ENCODE measurements around the gene GNB1L.

The GNB1L gene

DNA sequence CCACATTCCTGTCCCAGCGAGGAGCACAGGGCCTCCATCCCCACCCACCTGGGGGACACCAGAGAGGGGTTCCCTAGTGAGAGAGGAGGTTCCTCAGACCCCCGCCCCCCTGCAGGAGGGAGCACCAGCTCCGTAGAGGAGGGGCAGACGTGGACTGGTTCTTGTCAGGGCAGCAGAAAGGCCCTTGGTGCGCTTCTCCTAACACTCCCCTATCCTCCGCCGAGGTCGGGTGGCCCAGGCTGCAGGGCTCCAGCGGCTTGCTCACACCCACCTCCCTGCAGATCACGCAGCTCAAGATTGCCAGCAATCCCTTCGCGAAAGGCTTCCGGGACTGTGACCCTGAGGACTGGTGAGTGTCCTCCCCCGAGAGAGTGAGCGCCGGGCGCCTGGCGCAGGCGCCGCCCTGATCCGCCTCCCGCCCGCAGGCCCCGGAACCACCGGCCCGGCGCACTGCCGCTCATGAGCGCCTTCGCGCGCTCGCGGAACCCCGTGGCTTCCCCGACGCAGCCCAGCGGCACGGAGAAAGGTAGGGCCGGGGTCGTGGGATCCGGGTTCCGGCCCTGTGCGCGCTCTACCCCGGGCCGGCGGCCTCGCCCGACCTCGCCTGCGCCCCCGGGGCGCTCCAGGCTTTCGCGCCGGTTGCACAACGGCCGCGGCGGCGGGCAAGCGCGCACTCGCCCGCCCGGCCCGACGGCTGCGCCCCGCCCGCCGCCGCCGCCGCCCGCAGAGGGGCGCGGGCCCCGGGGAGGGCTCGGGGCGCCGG is 89.0 kb downstream of the GNB1L start:
- in situ Hi-C loops (cut with MboI; ENCODE audit: low sequenced_read_pairs): no loop called here

DNA sequence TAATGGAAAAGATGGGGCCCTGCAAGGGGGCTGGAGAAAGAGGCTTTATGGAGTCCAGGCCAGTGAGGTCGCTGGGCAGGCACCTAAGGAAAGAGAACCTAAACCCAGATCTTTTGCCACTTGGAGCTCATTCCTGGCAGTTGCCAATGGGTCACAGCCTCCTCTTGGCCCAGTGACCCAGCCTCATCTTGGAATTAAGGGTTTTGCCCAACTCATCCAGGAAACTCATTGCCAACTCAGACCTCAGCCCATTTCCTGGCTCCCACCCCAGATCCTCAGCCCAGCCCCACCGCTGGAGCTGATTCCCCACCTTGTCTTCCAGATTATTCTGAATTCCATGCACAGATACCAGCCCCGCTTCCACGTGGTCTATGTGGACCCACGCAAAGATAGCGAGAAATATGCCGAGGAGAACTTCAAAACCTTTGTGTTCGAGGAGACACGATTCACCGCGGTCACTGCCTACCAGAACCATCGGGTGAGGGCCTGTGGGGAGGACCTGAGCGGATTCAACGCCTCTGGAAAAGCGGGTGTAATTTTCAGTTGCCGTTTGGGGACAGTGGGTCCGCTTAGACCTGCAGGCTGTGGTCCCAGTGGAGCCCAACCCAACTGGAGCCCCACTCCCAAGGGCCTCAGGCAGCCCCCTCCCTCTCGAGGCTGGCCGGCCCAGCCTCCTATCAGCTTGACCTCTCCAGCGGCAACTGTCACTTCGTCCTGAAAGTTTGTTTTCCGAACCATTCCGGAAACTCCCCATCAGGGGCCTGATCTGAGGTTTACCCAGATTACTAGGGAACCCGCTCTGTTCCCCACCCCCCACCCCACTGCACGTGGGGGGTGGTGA is 89.8 kb downstream of the GNB1L start:
- in situ Hi-C loops (cut with MboI; ENCODE audit: low sequenced_read_pairs): no loop called here

DNA sequence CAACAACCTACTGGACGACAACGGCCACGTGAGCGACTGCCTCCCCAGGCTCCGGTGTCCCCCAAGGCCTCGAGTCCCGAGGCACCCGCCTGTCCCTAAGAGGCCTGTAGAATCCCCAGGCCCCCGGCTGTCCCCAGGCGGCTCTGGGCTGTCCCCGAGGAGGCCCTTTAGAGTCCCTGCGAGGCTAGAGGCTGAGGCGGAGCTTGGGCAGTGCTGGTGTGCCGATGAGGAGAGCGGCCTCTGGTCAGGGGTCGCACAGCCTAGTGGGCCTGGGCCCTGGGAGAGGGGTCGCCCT is 90.4 kb downstream of the GNB1L start:
- in situ Hi-C loops (cut with MboI; ENCODE audit: low sequenced_read_pairs): no loop called here

DNA sequence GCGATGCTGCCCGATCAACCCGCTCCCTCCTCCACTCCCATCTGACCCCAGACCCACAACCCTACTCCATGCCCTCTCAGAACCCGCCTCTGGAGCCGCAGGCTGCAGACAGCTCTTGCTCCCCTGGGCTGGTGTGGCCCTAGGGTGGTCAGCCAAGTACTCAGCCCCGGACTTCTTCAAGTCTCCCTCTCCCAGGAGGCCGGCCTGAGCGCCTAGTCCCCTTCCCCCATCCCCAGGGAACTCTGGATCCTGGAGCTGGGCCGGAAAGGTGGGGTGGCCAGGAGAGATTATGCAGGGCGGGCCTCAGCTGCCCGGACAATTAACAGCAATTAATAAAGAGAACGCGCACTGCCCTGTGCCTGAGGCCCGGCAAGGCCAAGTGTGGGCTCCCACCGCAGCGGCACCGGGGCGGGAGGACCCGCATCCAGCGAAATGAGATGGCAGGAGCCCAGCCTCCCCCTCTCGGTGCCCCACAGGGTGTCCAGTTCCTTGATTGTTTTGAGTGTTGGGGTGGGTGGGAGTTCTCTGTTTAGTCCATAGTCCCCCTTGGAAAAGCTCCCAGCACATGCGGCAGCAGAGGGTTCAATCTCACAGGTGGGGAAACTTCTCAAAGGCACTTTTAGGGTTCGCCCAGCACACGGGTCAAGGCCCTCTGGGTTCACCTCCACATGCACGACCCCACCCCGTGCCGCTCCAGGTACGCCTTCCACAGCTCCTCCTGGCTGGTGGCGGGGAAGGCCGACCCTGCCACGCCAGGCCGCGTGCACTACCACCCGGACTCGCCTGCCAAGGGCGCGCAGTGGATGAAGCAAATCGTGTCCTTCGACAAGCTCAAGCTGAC is 91.0 kb downstream of the GNB1L start:
- in situ Hi-C loops (cut with MboI; ENCODE audit: low sequenced_read_pairs): no loop called here

DNA sequence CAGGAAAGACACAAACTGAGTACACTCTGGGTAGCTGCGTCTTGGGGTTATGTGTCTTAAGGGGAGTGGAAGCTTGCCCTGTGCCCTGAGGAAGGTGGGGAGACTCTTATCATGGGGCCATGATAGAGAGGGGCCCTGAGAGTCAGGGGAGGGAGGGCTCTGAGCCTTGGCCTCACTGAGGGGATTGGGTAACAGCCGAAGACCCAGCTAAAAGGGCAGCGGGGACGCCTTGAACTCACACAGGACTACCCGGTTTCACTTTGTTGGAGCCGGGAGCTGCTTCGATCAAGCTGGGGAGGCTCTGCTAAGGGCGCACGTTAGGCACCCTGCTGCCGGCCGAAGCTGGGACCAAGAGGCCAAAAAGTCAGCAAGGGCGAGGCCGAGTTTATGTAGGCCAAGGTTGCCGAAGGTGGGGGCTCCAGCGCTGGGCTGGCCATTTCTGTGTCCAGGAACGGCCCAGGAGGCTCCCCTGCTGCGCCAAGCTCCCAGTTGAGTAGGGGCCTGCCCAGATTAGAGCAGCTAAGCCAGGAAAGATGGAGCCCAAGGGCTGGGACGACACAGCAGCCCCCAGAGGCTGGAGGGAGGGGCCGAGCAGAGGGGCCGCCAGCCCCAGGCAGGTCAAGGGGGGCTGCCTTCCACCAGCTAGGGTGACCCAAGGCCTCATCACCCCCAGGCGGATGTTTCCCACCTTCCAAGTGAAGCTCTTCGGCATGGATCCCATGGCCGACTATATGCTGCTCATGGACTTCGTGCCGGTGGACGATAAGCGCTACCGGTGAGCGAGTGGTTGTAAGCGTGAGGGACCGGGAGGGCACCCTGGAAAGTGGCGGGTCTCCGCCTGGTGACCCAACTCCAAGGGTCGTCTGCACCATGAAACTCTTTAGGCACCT is 91.9 kb downstream of the GNB1L start:
- in situ Hi-C loops (cut with MboI; ENCODE audit: low sequenced_read_pairs): no loop called here

DNA sequence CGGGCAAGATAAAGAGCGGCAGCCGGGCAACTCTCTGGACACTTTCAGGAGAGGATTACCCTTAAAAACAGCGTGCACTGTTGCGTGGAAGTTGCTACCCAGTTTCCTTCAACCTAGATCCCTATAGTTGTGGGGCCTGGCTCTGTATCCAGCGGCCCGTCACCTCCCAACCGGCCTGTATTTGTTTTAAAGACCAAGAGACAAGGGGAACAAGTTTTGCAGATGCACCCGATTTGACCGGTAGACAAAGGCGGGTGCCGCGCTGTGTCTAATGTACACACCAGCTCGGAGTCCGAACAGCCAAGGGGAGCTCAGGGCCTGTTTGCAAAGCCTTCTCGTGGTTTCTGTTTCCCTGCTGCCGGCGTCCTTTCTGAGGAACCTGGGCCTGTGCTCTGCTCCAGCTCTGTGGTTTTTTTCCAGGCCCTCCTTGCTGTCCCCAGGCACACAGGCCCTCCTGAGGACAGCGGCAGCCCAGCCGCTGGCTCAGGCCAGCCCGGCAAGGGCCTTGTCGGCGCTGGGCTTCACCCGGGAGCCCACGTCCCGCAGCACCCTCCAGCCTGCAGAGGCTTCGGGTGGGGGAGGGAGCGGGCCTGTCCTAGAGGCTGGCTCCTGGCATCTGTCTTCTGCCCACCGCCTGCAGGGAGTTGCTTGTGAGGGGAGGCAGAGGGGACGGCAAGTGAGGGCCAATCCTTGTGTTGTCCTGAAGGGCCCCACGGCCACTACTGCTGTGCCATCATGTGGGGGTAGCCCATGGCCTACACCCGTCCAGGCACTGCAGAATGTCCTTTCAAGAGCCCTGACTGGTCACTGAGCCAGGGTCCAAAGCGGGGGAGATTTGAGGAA is 92.7 kb downstream of the GNB1L start:
- in situ Hi-C loops (cut with MboI; ENCODE audit: low sequenced_read_pairs): no loop called here

DNA sequence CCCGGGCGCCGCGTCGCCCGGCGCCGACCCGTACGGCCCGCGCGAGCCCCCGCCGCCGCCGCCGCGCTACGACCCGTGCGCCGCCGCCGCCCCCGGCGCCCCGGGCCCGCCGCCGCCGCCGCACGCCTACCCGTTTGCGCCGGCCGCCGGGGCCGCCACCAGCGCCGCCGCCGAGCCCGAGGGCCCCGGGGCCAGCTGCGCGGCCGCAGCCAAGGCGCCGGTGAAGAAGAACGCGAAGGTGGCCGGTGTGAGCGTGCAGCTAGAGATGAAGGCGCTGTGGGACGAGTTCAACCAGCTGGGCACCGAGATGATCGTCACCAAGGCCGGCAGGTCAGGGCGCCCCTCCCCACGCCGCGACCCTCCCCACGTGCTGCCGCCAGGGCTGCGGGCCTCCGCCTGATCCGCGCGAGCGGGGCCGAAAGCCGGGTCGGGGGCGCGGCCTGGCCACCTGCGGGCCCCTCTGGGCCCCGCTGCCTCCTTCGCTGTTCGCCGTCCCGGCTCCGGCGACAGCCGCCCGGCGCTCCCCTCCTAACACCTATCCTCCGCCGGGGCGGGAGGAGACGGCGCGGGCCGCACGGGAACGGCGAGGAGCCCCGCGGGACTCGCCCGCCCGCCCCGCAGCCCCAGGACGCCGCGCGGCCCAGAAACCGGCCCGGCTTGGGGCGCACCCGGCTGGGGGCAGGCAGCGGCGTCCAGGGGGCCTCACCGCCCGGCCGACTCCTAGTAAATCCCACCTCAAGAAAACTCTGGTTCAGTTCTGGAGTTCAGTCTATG is 93.5 kb downstream of the GNB1L start:
- in situ Hi-C loops (cut with MboI; ENCODE audit: low sequenced_read_pairs): no loop called here

DNA sequence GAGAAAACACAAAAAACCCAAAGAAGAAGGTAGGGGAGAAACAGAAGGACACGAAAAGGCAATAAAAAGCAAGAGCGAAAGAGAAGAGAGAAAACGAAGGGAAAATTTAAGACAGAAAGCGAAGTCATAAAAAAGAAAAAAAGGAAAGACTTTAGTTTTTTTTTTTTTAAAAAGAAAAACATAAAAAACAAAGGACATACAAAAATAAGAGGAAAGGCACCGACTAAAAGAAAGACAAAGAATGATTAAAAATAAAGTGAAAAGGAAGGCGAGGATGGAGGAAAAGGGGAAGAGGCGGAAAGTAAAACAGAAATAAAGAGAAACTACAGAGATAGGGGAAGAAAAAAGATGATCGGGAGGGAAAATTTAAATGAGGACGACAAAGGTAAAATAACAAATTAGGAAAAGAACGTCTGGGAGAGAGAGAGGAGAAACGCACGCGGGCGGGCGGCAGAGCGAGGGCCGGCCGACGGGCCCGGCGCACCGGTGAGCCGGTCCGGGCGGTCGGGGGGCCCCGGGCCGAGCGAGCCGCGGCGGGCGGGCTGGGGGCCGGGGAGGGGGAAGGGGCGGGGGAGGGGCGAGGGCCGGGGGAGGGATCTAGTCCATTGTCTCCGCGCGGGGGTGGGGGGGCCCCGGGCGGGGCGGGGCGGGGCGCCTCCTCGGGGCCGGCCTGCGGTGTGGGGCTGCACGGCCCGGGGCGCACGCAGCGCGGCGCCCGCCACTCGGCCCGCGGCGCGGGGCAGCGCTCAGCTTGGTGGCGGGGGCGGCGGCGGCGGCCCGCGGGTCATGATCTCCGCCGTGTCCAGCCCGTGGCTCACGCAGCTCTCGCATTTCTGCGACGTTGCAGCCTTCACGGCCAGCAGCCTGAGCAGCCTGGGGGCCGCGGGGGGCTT is 94.4 kb downstream of the GNB1L start, which contains the start of gene TBX1:
Gene TBX1, plus strand, starts transcription at position 721 of the 893 bp plus-strand sequence. Its CDS starts 66 bp downstream, at position 787.
- in situ Hi-C loops (cut with MboI; ENCODE audit: low sequenced_read_pairs): no loop called here

DNA sequence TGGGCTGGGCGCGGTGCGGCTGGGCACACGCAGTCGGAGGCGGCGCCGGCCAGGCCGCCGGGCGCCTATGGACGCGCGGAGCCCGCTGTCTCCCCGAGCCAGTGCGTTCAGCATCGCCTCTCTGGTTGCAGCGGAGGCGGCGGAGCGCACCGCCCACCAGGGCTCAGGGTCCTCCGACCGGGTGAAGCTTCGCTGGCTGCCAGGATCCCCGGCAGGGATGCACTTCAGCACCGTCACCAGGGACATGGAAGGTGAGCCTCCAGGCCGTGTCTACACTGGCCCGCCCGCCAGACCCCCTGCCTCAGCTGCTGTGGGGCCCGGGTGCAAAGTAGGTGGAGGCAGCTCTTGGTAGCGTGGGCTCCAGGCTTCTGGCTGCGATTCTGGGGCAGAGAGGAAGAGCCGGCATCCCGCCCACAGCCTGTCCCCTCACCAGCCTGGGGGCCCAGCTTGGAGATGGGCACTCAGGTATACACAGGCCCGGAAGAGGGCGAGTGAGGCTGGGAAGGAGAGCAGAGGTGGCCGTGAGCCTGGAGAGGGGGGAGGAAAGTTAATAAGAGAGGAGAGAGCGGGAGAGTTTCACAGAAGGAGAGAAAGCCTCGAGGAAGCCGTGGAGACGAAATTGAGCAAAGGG is 95.1 kb downstream of the GNB1L start:
- in situ Hi-C loops (cut with MboI; ENCODE audit: low sequenced_read_pairs): no loop called here

DNA sequence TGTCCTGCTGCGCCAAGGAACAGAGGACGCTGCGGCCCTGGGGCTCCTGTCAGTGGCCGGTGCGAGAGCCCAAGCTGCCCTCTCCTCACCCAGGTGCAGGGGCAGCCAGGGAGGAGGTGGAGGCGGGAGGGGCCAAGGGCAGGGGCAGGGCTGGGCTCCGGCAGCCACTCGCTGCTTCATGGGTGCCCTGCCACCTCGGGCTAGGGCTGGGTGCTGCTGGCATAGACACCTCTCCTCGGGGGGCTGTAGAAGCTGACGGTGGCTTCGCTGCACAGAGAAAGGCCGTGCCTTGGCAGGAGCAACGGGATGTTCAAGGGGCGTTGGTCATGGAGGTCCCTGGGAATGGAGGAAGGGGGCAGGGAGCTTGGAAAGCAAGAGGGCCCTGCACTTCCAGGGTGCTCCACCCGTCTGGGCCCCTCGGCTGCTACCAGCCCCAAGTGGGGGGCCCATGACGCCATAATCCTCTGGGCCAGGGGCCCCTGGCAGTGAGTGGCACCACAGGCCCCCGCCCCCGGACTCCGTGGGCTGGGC is 95.7 kb downstream of the GNB1L start:
- in situ Hi-C loops (cut with MboI; ENCODE audit: low sequenced_read_pairs): no loop called here

DNA sequence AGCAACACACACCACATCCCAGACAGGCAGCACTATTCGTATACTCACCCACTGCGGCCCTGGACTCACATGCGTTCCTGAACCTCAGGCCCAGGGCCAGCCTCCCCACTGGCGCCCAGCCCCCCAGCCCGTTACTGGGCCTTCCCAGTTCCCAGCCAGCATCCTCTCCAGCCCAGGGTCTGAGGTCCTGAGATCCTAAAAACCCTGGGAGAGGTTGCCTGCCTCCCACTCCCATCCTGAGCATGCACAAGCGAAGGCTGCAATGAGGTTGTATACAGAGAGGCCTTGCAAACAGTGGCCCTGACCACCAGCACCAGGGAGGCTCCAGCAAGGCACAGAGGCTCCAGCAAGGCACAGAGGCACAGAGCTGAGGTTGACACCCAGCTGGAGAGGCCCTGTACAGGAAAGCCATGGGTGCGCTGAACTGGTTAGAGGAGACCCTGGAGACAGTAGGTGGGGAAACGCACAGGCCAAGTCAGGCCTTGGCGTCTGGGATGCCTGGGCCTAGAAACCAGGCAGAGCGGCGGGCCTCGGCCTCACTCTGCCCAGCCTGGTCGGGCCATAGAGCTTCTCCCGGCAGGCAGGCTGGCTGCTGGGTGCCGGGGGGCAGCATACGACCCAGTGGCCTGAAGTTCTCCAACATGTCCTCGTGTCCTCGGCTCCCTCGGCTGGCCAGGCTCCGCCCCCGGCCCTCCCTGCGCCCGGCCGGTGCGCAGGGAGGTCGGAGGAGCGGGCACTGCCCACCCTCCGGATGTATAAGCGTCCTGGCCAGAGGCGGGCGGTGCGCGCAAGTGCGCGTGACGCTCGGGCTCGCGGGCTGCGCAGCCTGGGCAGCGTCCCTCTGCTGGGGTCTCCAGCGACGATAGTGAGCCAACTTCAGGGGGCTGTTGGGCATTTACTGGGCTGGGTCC is 96.4 kb downstream of the GNB1L start:
- in situ Hi-C loops (cut with MboI; ENCODE audit: low sequenced_read_pairs): no loop called here

DNA sequence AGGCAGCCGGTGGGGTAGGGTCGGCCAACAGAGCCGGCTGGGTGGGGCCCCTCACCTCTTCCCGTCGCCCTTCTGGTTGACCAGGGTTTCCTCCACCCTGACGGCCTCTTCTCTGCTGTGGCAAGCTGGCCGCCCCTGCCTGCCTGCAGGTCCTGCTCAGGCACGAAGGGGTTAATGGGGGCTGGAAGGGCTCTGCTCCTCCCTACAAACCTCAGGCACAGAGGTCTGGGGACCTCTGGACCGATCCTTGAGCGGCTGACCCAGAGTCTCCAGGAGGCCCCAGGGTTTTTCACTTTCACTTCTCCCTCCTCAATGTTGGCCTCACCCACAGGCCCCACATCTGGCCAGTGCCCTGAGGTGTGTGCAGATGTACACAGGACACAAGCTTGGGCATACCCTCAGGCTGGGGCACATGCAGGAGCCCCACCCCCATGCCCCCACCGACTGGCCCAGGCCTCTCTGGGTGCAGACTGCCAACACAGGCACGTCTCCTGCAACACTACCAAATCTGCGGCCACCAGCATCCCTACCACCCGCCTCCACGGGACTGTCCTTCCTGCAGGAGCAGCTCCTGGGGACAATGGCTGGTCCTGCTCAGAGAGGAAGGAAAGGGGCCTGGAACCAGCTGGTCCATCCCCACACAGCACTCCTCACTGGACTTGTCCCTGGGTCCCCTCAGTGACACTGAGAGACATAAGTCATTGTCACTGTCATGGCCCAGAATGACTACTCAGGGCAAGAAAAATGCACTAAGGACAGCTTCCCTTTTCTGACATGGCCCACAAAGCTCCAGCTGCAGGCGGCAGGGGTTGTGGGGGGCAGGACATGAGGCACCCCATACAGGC is 97.3 kb downstream of the GNB1L start:
- in situ Hi-C loops (cut with MboI; ENCODE audit: low sequenced_read_pairs): no loop called here

DNA sequence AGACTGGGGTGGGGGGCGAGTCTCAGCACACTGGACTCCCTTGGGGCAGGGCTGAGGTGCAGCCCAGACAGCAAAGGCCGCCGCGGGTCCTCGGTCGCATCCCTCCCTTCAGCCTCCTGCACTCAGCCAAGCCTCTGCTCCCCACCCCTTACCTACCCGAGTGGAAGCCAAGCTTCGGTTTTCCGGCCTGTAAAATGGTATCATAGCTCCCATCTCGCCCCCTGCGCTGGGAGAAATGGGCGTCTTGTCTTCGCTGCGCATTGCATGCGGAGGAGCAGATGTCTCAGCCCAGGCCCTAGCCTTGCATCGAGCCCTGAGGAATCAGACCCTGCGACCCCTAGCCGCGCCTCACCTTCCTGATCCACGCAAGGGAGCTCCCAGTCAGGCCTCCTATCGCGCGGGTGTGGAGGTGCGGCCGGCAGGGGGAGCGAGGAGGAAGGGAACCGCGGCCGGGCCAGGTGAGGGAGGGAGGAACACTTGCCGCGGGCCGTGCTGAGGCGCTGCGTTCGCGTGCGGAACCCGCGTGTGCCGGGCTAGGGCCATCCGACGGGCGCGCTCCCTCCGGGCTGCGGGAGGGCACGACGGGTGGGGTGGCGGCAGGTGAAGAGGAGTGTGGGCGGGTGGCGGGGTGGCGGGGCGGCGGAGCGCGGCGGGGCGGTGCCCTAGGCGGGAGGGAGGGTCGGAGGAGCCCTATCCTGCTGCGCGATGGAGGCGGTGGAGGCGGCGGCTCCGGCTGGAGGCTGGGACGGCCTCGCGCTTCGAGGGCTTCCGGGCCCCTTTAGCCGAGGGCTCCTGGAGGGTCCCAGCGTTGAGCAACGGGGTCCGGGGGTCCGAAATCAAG is 98.2 kb downstream of the GNB1L start:
- in situ Hi-C loops (cut with MboI; ENCODE audit: low sequenced_read_pairs): no loop called here

DNA sequence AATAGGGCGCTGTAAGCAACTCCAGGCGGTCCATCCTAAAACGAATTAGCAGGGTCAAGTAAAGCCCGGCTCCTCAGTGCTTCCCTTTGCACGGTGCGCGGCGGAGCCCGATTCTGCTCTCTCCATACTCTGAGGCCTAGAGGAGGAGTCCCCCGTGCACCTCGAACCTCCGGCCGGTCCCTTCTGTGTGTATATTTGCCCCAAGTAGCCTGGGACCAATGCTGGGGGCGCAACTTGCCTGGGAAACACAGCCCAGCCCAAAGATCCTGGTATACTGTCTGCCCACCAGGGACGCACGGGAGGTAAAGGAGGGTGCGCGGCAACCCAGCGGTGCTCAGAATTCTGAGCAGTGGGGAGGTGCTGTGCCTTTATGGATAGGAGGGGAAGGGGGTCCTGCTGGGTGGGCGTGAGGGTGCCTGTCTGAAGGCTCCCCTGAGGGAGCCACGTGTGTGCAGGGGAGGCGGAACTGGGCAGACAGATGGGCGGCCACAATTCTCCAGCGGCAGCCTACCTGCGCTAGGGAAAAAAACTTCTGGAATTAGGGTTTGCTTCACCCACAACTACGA is 98.9 kb downstream of the GNB1L start:
- in situ Hi-C loops (cut with MboI; ENCODE audit: low sequenced_read_pairs): no loop called here

Data from HL-60/S4 treated with phorbol 12-myristate 13-acetate at 8.2 ng/mL for 4 days and 3 days (cell line).